K562 (cell line): ENCODE data around the gene FMN2. TPM values are rescaled to one million over a fixed set of nuclear protein-coding genes. Genes with fewer than 3 reads are reported as not detected.

Experiments used
- ATAC-seq: fragments of 200-7000 bp; cut with Tn5 transposase; 3 replicates; pipeline ENCODE4 v1.9.1; 2020; ENCODE audit warnings: moderate library complexity
- BruUV-seq: library from RNA; stranded (reverse); fragments of 400-500 nt; replicated peaks from 2 replicates; lab custom pipeline; 2021; lab: Mats Ljungman, UMichigan
- CTCF ChIA-PET: fragments of 300-600 bp; formaldehyde crosslinking; extraction: SDS; loops from one replicate; lab custom pipeline; 2021; ENCODE audit warnings: low intra/inter-chr PET ratio; lab: Yijun Ruan, JAX
- POLR2A ChIA-PET: fragments of 300-600, 350-650 bp; sonication (Branson Sonifier 250); formaldehyde crosslinking; extraction: SDS; loops from one replicate; lab custom pipeline; 2021; ENCODE audit warnings: antibody characterized with exemption, inconsistent platforms; lab: Yijun Ruan, JAX
- DNase-seq, 4 experiments: peaks; one replicate each; pipeline versions ENCODE4 v3.0.0 to v3.0.0-alpha.2; 2011 to 2018; ENCODE audit warnings: low spot score in 3 of 4, mixed read lengths in 3 of 4; ENCODE audit errors: extremely low read depth in 1 of 4
- FAIRE-seq: peaks from 2 replicates; lab custom pipeline; 2011; peaks lifted over from hg19 to GRCh38; lab: Jason Lieb, UNC
- H2AFZ ChIP-seq: 2 replicates; pipeline ENCODE4 v1.6.0; 2011; ENCODE audit warnings: low read depth, low read length, control low read depth, inconsistent platforms
- H3K27ac ChIP-seq: fragments of 200-600 bp; 3 replicates; pipeline ENCODE4 v1.8.0; 2011; ENCODE audit warnings: low read depth, mild to moderate bottlenecking, control low read depth, inconsistent platforms, low read length, moderate library complexity, mixed read lengths; ENCODE audit errors: extremely low read depth
- H3K27me3 ChIP-seq, 2 experiments: fragments of 300-600 bp in 1 of 2; 2 replicates in 1 of 2; 3 replicates in 1 of 2; pipeline versions ENCODE4 v1.6.0 to v1.8.0; 2011; ENCODE audit warnings: inconsistent platforms in 2 of 2, low read length in 2 of 2, mild to moderate bottlenecking in 1 of 2, mixed read lengths in 1 of 2, moderate library complexity in 1 of 2; ENCODE audit not compliant: control insufficient read depth in 2 of 2, insufficient read depth in 2 of 2
- H3K36me3 ChIP-seq: fragments of 300-600 bp; 3 replicates; pipeline ENCODE4 v1.8.0; 2011; ENCODE audit warnings: mild to moderate bottlenecking, low read length, inconsistent platforms; ENCODE audit not compliant: control insufficient read depth, insufficient read depth
- H3K4me1 ChIP-seq, 2 experiments: fragments of 200-600 bp in 1 of 2; replicated peaks in 1 of 2; 2 replicates in 1 of 2; 3 replicates in 1 of 2; pipeline versions ENCODE4 v1.5.1 to v1.8.0; 2011; ENCODE audit warnings: inconsistent platforms in 2 of 2, low read length in 2 of 2, mild to moderate bottlenecking in 1 of 2, mixed read lengths in 1 of 2, moderate library complexity in 1 of 2; ENCODE audit not compliant: control insufficient read depth in 2 of 2, insufficient read depth in 2 of 2
- H3K4me2 ChIP-seq: 2 replicates; pipeline ENCODE4 v1.6.1; 2011; ENCODE audit warnings: low read length, control low read depth, inconsistent platforms, mixed read lengths; ENCODE audit not compliant: insufficient read depth
- H3K4me3 ChIP-seq: fragments of 200-600 bp; sonication (generic), shearing (Covaris generic); 2 replicates; pipeline ENCODE4 v1.5.1; 2016; ENCODE audit warnings: control low read depth, inconsistent platforms
- H3K79me2 ChIP-seq: fragments of 200-600 bp; 3 replicates; pipeline ENCODE4 v1.8.0; 2011; ENCODE audit warnings: low read length, inconsistent platforms; ENCODE audit not compliant: control insufficient read depth, insufficient read depth
- H3K9ac ChIP-seq, 2 experiments: 2 replicates each; pipeline versions ENCODE4 v1.6.0 to v1.6.1; 2011; ENCODE audit warnings: low read depth in 2 of 2, low read length in 2 of 2, control low read depth in 1 of 2, inconsistent platforms in 1 of 2, mild to moderate bottlenecking in 1 of 2, mixed read lengths in 1 of 2; ENCODE audit not compliant: insufficient read depth in 1 of 2
- H3K9me1 ChIP-seq: one replicate; pipeline ENCODE4 v1.6.0; 2011; ENCODE audit warnings: inconsistent platforms, mild to moderate bottlenecking, low read length, moderate library complexity; ENCODE audit not compliant: control insufficient read depth, insufficient read depth
- H3K9me3 ChIP-seq: replicated peaks from 2 replicates; pipeline ENCODE4 v1.5.1; 2011; ENCODE audit warnings: low read depth, low read length, inconsistent platforms; ENCODE audit not compliant: control insufficient read depth, insufficient read depth
- H4K20me1 ChIP-seq: replicated peaks from 2 replicates; pipeline ENCODE4 v1.6.1; 2011; ENCODE audit warnings: low read length, inconsistent platforms, mixed read lengths; ENCODE audit not compliant: control insufficient read depth, insufficient read depth
- ARID1B ChIP-seq: fragments of 450-650 bp; IDR thresholded peaks from 2 replicates; pipeline ENCODE4 v1.6.1; 2016; ENCODE audit warnings: antibody characterized with exemption, mild to moderate bottlenecking, inconsistent platforms
- CBX1 ChIP-seq: sonication (generic); IDR thresholded peaks from 2 replicates; pipeline ENCODE4 v1.6.1; 2016; ENCODE audit warnings: antibody characterized with exemption, low read depth, mild to moderate bottlenecking
- HDAC8 ChIP-seq: fragments of 450-650 bp; IDR thresholded peaks from 2 replicates; pipeline ENCODE4 v1.6.1; 2016; ENCODE audit warnings: mild to moderate bottlenecking, missing genetic modification characterization, moderate library complexity, missing compliant biosample characterization
- MTA3 ChIP-seq: fragments of 450-650 bp; formaldehyde crosslinking; IDR thresholded peaks from 2 replicates; pipeline ENCODE4 v1.6.1; 2017; ENCODE audit warnings: mild to moderate bottlenecking, borderline replicate concordance
- NFATC3 ChIP-seq: fragments of 450-650 bp; IDR thresholded peaks from 2 replicates; pipeline ENCODE4 v1.6.1; 2017; ENCODE audit warnings: mild to moderate bottlenecking
- RBM39 ChIP-seq: fragments of 200-400 bp; formaldehyde crosslinking; optimal IDR thresholded peaks from 2 replicates; pipeline ENCODE3; 2018; ENCODE audit warnings: low read depth, low read length
- RFX1 ChIP-seq: fragments of 450-650 bp; IDR thresholded peaks from 2 replicates; pipeline ENCODE4 v1.6.1; 2016; ENCODE audit warnings: mild to moderate bottlenecking, moderate library complexity
- ZNF232 ChIP-seq: sonication (generic); formaldehyde crosslinking; IDR thresholded peaks from 2 replicates; pipeline ENCODE4 v1.8.0; 2022; ENCODE audit warnings: mild to moderate bottlenecking, missing genetic modification reagents
- ZNF347 ChIP-seq: fragments of 450-650 bp; formaldehyde crosslinking; IDR thresholded peaks from 2 replicates; pipeline ENCODE4 v1.4.0; 2020; ENCODE audit warnings: low read depth, mild to moderate bottlenecking, moderate library complexity
- WGBS: fragments of 100-300 bp; shearing (Covaris generic); methylation state at CpG from one replicate; pipeline ENCODE4 v1.1.6; 2016; ENCODE audit warnings: low coverage, mixed read lengths; ENCODE audit not compliant: insufficient coverage; ENCODE audit errors: missing lambda C conversion rate; 5-methylcytosine and 5-hydroxymethylcytosine counted together
- in situ Hi-C: fragments of 300-500 bp; cut with MboI; formaldehyde crosslinking; loops from 4 replicates; pipeline ENCODE4 v1.15.0; 2018; ENCODE audit warnings: inconsistent platforms, mixed read lengths
- intact Hi-C: fragments of 100-400 bp; cut with micrococcal nuclease; formaldehyde crosslinking; loops from 2 replicates; pipeline ENCODE4 v1.14.2; 2022
- polyA plus RNA-seq, 8 experiments: library from polyadenylated mRNA; depleted of rRNA in 4 of 8; stranded (reverse) in 5 of 8; unstranded in 3 of 8; fragments of >200 nt; fragmentation: Nextera tagmentation in 2 of 8; fragmentation: Illumina TruSeq in 1 of 8; extraction: Ambion mirVana in 2 of 8; extraction: Trizol in 1 of 8; gene quantifications; 2 replicates each; pipeline versions ENCODE4 v1.2.1 to v1.2.3, GENCODE V29; 2011 to 2014; ENCODE audit warnings: inconsistent platforms in 1 of 8, missing spikeins in 1 of 8
- total RNA-seq, 7 experiments: library from RNA; depleted of rRNA in 6 of 7; stranded (reverse); fragments of >200 nt in 6 of 7; fragmentation: Illumina TruSeq in 2 of 7; extraction: Trizol in 2 of 7; gene quantifications; 2 replicates each; pipeline versions ENCODE4 v1.2.1 to v1.2.3, GENCODE V29; 2011 to 2021; ENCODE audit warnings: low replicate concordance in 1 of 7
- TF ChIP-seq, protein P1 (sequence below): fragments of 200-800 bp; sonication (Bioruptor generic); IDR thresholded peaks from 2 replicates; pipeline ENCODE4 v1.6.1; 2017; ENCODE audit warnings: missing genetic modification characterization, missing compliant biosample characterization
- TF ChIP-seq, protein P2 (sequence below): IDR thresholded peaks from 2 replicates; pipeline ENCODE4 v1.6.1; 2014; ENCODE audit warnings: antibody characterized with exemption

The FMN2 gene
- total and polyA plus RNA-seq, 9 of the 15 experiments (the other 6 are each of a cell fraction or from before 2014, with no cell fraction given), result 0.15 to 0.45 (median 0.16) TPM; not detected in 3

DNA sequence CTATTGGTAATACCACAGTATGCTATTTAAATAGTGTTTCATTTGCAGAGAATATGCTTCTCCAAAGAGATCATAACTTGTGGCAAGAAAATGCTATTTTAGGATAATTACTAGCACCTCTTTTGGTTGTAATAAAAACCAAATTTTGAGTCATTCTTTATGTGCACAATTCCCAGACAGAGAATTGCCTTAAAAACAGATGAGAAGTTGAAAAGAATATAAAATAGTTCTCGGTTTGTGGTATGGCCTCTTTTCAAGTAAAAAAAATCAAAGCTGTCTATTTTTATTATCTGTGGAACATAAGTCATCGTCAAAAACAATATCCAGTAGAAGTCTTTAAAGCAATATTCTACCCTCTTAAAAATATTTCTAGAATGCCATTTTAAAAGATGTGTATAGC is 334.4 kb downstream of the FMN2 start (continued):
- TF ChIP-seq, protein P1, sequence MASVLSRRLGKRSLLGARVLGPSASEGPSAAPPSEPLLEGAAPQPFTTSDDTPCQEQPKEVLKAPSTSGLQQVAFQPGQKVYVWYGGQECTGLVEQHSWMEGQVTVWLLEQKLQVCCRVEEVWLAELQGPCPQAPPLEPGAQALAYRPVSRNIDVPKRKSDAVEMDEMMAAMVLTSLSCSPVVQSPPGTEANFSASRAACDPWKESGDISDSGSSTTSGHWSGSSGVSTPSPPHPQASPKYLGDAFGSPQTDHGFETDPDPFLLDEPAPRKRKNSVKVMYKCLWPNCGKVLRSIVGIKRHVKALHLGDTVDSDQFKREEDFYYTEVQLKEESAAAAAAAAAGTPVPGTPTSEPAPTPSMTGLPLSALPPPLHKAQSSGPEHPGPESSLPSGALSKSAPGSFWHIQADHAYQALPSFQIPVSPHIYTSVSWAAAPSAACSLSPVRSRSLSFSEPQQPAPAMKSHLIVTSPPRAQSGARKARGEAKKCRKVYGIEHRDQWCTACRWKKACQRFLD (CRISPR knock-in tag), result no peak
- TF ChIP-seq NFATC3 (no peak), HDAC8 (tag) (no peak), MTA3 (no peak)

GRCh38 chr1:240435996-240436566 is 344.4 kb downstream of the FMN2 start:
- ATAC-seq, result no peak
- TF ChIP-seq CBX1 (no peak), ARID1B (no peak), ZNF347 (CRISPR knock-in tag) (no peak), RBM39 (no peak), RFX1 (no peak), ZNF232 (no peak)
- TF ChIP-seq, protein P2, sequence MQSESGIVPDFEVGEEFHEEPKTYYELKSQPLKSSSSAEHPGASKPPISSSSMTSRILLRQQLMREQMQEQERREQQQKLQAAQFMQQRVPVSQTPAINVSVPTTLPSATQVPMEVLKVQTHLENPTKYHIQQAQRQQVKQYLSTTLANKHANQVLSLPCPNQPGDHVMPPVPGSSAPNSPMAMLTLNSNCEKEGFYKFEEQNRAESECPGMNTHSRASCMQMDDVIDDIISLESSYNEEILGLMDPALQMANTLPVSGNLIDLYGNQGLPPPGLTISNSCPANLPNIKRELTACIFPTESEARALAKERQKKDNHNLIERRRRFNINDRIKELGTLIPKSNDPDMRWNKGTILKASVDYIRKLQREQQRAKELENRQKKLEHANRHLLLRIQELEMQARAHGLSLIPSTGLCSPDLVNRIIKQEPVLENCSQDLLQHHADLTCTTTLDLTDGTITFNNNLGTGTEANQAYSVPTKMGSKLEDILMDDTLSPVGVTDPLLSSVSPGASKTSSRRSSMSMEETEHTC, result no peak
- no peak overlapping the region for H3K4me3 ChIP-seq
- H3K9me3 ChIP-seq, result no peaks in the 10 kb centered on the region; the same call in 1 of the 2 replicates
- H3K27ac ChIP-seq, result no peak overlapping the region
- H3K4me2 ChIP-seq, result no peak overlapping the region
- intact Hi-C loops, result no loop called here
- no peaks in the 10 kb centered on the region for H3K79me2 ChIP-seq
- no peaks in the 10 kb centered on the region for H3K4me1 ChIP-seq
- no peak overlapping the region for H3K9ac ChIP-seq
- BruUV-seq, result no TSS peak
- no peak for FAIRE-seq
- in situ Hi-C loops, result no loop called here
- no peaks in the 10 kb centered on the region for H3K27me3 ChIP-seq
- no peaks in the 10 kb centered on the region for H3K9me1 ChIP-seq
- H2AFZ ChIP-seq, result no peak overlapping the region
- no peaks in the 10 kb centered on the region for H3K36me3 ChIP-seq
- no peak for DNase-seq
- WGBS, result 7% methylated on average over 9 of the region's 9 CpGs
- ChIA-PET POLR2A (interaction anchor here (0.6 kb wide), 1 partner anchor 9 kb away, joined by 3 read pairs; no protein-coding TSS in a partner anchor), CTCF (no interaction called here)
- H4K20me1 ChIP-seq, result no peaks in the 10 kb centered on the region
